ENCODE measurements around the gene LNX1. TPM values are rescaled to one million over a fixed set of nuclear protein-coding genes. Genes with fewer than 3 reads are reported as not detected.

The LNX1 gene
- total and polyA plus RNA-seq, 2 of the 13 experiments (the other 11 are each of a cell fraction or from before 2014, with no cell fraction given), result 0.49 TPM

DNA sequence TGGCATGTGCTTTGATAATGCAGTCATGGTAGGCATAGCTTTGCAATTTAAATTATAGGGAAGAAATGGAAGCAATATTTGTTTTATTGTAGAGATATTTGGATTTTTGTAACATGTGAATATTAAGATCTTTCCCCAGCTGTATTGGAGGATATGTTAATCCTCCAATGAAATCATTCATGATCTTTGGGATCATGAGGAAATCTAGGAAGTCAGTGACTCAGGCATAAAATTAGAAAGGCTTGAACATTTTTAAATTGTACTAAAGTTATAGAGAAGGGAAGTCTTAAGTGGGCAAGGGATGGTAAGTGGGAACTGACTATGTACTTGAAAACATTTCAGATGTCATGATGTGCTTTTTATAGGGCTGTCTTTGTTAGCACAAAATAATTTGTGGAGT lies 167.0 kb downstream of the LNX1 start (continued):
- TF ChIP-seq, protein P1, sequence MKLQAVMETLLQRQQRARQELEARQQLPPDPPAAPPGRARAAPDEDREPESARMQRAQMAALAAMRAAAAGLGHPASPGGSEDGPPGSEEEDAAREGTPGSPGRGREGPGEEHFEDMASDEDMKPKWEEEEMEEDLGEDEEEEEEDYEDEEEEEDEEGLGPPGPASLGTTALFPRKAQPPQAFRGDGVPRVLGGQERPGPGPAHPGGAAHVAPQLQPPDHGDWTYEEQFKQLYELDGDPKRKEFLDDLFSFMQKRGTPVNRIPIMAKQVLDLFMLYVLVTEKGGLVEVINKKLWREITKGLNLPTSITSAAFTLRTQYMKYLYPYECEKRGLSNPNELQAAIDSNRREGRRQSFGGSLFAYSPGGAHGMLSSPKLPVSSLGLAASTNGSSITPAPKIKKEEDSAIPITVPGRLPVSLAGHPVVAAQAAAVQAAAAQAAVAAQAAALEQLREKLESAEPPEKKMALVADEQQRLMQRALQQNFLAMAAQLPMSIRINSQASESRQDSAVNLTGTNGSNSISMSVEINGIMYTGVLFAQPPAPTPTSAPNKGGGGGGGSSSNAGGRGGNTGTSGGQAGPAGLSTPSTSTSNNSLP (IDR thresholded peaks at IDR 0.05; ENCODE audit: low read depth, low read length), result no peak
- no peak for TF ChIP-seq STAT6 (CRISPR knock-in tag; IDR thresholded peaks at IDR 0.05; ENCODE audit: borderline replicate concordance)

DNA sequence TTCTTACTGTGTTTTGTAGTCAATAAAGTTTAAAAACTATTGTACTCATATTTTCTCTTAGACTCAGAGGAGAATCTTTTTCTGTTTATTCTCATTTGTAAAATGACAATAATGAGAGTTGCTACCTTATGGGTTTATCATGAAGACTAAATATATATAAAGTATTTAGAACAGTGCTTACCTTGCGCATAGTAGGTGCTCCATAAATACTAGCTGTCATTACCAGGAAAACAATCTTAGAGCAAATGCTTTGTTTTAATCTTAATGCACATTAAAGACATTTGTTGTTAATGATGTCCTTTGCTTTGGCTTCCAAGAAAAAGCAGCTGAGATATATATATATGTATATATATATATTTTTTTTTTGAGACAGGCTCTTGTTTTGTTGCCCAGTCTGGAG lies 168.9 kb downstream of the LNX1 start:
- DNase-seq (ENCODE audit: low spot score) (no peak), FAIRE-seq (no peak), ATAC-seq (no peak)
- ChIA-PET CTCF (ENCODE audit: low intra/inter-chr PET ratio, low total read pairs) (no interaction called here), POLR2A (no interaction called here)
- intact Hi-C loops (cut with micrococcal nuclease; ENCODE audit: unreplicated experiment), result no loop called here
- in situ Hi-C loops (cut with HindIII; ENCODE audit: extremely low pct_ligation_motif_present, low pct_unique_long_range_greater_than_20kb), result no loop called here
- no peaks in the 10 kb centered on the region for H3K27me3 ChIP-seq (ENCODE audit: control insufficient read depth in 1 of 2, insufficient read depth in 2 of 2, low read length in 2 of 2)
- no peaks in the 10 kb centered on the region for H3K9me3 ChIP-seq (ENCODE audit: low read length)
- H3K4me1 ChIP-seq (ENCODE audit: insufficient read depth, low read length), result 0 out of 2 replicates have a peak, but pooled peaks cover 6% of the 10 kb centered on the region
- no peak overlapping the region for H2AFZ ChIP-seq (ENCODE audit: low read length)
- 100% methylated on average over 1 of the region's 1 CpG for WGBS (ENCODE audit: low lambda C conversion rate)
- no peaks in the 10 kb centered on the region for H4K20me1 ChIP-seq (ENCODE audit: insufficient read depth, low read length)
- BruUV-seq (replicated peaks), result no TSS peak
- H3K4me2 ChIP-seq (ENCODE audit: low read depth, low read length), result no peak overlapping the region
- H3K4me3 ChIP-seq (replicated peaks in 1 of 3; ENCODE audit: insufficient read depth in 1 of 3, low read depth in 2 of 3, low read length in 3 of 3), result no peak overlapping the region
- H3K36me3 ChIP-seq (replicated peaks in 1 of 2; ENCODE audit: control insufficient read depth in 1 of 2, insufficient read depth in 2 of 2, low read length in 2 of 2), result peaks cover 3 to 9% of the 10 kb centered on the region in 2 experiments; a peak in 3 of 5 replicates
- no peak overlapping the region for H3K9ac ChIP-seq (ENCODE audit: insufficient read depth, low read depth, low read length)
- H3K79me2 ChIP-seq (ENCODE audit: insufficient read depth, low read length), result no peaks in the 10 kb centered on the region
- H3K27ac ChIP-seq (ENCODE audit: extremely low read length, insufficient read depth, low read length), result no peak overlapping the region
- TF ChIP-seq, protein P2, sequence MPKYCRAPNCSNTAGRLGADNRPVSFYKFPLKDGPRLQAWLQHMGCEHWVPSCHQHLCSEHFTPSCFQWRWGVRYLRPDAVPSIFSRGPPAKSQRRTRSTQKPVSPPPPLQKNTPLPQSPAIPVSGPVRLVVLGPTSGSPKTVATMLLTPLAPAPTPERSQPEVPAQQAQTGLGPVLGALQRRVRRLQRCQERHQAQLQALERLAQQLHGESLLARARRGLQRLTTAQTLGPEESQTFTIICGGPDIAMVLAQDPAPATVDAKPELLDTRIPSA (CRISPR knock-in tag; IDR thresholded peaks at IDR 0.05; ENCODE audit: borderline replicate concordance), result no peak
- TF ChIP-seq, protein P3, sequence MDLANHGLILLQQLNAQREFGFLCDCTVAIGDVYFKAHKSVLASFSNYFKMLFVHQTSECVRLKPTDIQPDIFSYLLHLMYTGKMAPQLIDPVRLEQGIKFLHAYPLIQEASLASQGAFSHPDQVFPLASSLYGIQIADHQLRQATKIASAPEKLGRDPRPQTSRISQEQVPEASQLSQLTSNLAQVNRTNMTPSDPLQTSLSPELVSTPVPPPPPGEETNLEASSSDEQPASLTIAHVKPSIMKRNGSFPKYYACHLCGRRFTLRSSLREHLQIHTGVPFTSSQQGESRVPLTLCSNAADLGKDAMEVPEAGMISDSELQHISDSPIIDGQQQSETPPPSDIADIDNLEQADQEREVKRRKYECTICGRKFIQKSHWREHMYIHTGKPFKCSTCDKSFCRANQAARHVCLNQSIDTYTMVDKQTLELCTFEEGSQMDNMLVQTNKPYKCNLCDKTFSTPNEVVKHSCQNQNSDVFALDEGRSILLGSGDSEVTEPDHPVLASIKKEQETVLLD (CRISPR knock-in tag; IDR thresholded peaks at IDR 0.05; ENCODE audit: low read depth), result no peak
- TF ChIP-seq, protein P4, sequence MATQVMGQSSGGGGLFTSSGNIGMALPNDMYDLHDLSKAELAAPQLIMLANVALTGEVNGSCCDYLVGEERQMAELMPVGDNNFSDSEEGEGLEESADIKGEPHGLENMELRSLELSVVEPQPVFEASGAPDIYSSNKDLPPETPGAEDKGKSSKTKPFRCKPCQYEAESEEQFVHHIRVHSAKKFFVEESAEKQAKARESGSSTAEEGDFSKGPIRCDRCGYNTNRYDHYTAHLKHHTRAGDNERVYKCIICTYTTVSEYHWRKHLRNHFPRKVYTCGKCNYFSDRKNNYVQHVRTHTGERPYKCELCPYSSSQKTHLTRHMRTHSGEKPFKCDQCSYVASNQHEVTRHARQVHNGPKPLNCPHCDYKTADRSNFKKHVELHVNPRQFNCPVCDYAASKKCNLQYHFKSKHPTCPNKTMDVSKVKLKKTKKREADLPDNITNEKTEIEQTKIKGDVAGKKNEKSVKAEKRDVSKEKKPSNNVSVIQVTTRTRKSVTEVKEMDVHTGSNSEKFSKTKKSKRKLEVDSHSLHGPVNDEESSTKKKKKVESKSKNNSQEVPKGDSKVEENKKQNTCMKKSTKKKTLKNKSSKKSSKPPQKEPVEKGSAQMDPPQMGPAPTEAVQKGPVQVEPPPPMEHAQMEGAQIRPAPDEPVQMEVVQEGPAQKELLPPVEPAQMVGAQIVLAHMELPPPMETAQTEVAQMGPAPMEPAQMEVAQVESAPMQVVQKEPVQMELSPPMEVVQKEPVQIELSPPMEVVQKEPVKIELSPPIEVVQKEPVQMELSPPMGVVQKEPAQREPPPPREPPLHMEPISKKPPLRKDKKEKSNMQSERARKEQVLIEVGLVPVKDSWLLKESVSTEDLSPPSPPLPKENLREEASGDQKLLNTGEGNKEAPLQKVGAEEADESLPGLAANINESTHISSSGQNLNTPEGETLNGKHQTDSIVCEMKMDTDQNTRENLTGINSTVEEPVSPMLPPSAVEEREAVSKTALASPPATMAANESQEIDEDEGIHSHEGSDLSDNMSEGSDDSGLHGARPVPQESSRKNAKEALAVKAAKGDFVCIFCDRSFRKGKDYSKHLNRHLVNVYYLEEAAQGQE (IDR thresholded peaks at IDR 0.05; ENCODE audit: borderline replicate concordance in 1 of 2, low read depth in 1 of 2, low read length in 2 of 2), result no peak
- TF ChIP-seq CHCHD3 (CRISPR knock-in tag; IDR thresholded peaks at IDR 0.05) (no peak), ZNF737 (CRISPR knock-in tag; IDR thresholded peaks at IDR 0.05; ENCODE audit: borderline replicate concordance) (no peak), ZNF567 (CRISPR knock-in tag; IDR thresholded peaks at IDR 0.05; ENCODE audit: borderline replicate concordance) (no peak), TBP (CRISPR knock-in tag; IDR thresholded peaks at IDR 0.05) (no peak), ZBTB8A (CRISPR knock-in tag; IDR thresholded peaks at IDR 0.05; ENCODE audit: borderline replicate concordance, low read depth) (no peak), HNRNPUL1 (IDR thresholded peaks at IDR 0.05; ENCODE audit: low read depth, low read length) (no peak), ZNF251 (CRISPR knock-in tag; IDR thresholded peaks at IDR 0.05) (no peak)

Data from HepG2 (cell line).